Activated CD4-positive, alpha-beta T cell treated with anti-CD3 and anti-CD28 coated beads for 36 hours (primary cell): ENCODE results near the gene CCNY. TPM values are rescaled to one million over a fixed set of nuclear protein-coding genes. Genes with fewer than 3 reads are reported as not detected.

ENCODE experiments used
- ATAC-seq: fragments of 200-7000 bp; cut with Tn5 transposase; one replicate; pipeline ENCODE4 v1.10.0; 2021; ENCODE audit warnings: mild to moderate bottlenecking, moderate library complexity
- CTCF ChIA-PET: fragments of 350-600 bp; sonication (Branson Sonifier 250); formaldehyde crosslinking; loops from one replicate; lab custom pipeline; 2021; ENCODE audit warnings: antibody characterized with exemption; lab: Charles Lee
- POLR2A ChIA-PET: fragments of 350-600 bp; sonication (Branson Sonifier 250); formaldehyde crosslinking; loops from one replicate; lab custom pipeline; 2021; ENCODE audit warnings: antibody characterized with exemption, inconsistent platforms; lab: Charles Lee
- DNase-seq: peaks from one replicate; pipeline ENCODE4 v3.0.0-alpha.2; 2020
- H3K27ac Mint-ChIP-seq: one replicate; pipeline ENCODE4 v1.8.0; 2021; ENCODE audit warnings: mixed read lengths
- H3K27me3 Mint-ChIP-seq: one replicate; pipeline ENCODE4 v1.8.0; 2021; ENCODE audit warnings: mixed read lengths
- H3K36me3 Mint-ChIP-seq: one replicate; pipeline ENCODE4 v1.8.0; 2021; ENCODE audit warnings: low read depth, mixed read lengths
- H3K4me1 Mint-ChIP-seq: one replicate; pipeline ENCODE4 v1.8.0; 2021; ENCODE audit warnings: mixed read lengths
- H3K4me3 Mint-ChIP-seq: one replicate; pipeline ENCODE4 v1.8.0; 2021; ENCODE audit warnings: mild to moderate bottlenecking, moderate library complexity, mixed read lengths
- H3K9me3 Mint-ChIP-seq: one replicate; pipeline ENCODE4 v1.8.0; 2021; ENCODE audit warnings: low read depth, mixed read lengths
- intact Hi-C, 2 experiments: fragments of 100-400 bp; cut with DNase I in 1 of 2; cut with micrococcal nuclease in 1 of 2; formaldehyde crosslinking; loops; one replicate each; pipeline versions ENCODE4 v1.14.2 to v1.15.1; 2022 to 2024; cut with DNase I, micrococcal nuclease
- total RNA-seq, 2 experiments: library from RNA; stranded (reverse); gene quantifications; one replicate each; pipeline ENCODE4 v1.2.3, GENCODE V29; 2021

The CCNY gene
- total RNA-seq, 2 experiments from 2014 or later = 49.4 to 54.0 TPM

DNA sequence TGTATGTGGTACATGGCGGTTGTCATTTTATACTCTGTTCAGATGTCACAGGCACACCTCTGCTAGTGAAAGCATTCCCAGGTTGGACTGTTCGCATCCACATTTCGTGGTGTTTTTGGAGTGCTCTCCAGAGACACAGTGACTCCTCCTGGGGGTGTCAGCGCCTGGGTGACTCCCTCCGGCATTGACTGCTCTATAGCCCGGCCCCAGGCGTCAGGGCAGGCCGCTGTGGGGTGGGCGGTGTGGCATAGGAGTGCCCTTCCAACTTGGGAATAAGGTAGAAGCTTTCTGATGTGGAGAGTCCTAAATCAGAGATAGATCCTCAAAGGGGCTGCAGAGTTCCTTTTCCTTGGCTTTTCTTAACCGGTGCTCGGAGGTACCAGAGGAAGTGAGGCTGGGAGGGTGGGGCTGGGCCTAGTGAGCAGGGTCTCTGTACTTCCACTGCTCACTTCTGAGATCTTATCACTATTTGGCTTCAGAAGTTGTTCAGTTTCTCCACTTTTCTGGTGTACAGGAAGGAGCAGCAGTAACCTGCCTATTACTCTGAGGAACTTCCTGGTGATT is 32.3 kb downstream of the CCNY start:
- no peak overlapping the region for H3K27ac Mint-ChIP-seq
- intact Hi-C loops = no loop called here
- ATAC-seq = no peak

DNA sequence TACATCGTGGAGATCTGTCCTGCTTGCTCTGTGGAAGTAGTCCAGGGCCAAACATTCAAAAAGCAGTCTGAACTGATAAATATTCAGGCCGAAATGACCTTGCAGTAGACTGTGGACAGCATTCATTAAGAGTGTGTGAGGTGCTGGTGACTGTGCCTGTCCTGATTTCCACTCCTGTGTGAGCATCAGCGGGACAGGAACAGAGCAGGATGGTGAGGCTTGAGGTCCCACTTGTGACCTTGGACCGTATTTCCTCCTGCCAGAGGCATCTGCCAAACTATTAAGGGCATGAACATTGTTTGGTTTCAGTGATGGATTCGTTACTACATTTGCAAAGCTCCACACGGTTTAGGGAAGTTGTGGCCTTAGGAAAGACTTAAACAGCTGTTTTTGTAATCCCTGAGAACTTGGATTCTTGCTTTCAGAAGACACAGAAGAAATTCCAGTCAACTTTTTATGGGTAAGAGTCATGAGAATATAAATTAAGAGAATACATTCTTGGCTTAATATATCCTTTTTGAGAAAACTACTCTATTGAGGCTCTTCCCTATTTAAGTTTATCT is 32.8 kb downstream of the CCNY start:
- Mint-ChIP-seq H3K4me3 (no peak overlapping the region), H3K36me3 (no peaks in the 10 kb centered on the region), H3K27me3 (no peaks in the 10 kb centered on the region), H3K27ac (peak overlapping the region; percentile 63), H3K4me1 (peaks cover 61% of the 10 kb centered on the region), H3K9me3 (no peaks in the 10 kb centered on the region)
- intact Hi-C loops = no loop called here
- DNase-seq = no peak
- POLR2A ChIA-PET = no interaction called here
- CTCF ChIA-PET = interaction anchor here (0.6 kb wide), 1 partner anchor 246 kb away, joined by 5 read pairs; no protein-coding TSS in a partner anchor
- no peak for ATAC-seq

More for the DNA sequence above, 32.3 kb downstream of the CCNY start:
- ChIA-PET POLR2A (no interaction called here), CTCF (no interaction called here)
- H3K27me3 Mint-ChIP-seq = no peaks in the 10 kb centered on the region
- H3K4me3 Mint-ChIP-seq = no peak overlapping the region
- H3K36me3 Mint-ChIP-seq = no peaks in the 10 kb centered on the region
- H3K9me3 Mint-ChIP-seq = no peaks in the 10 kb centered on the region
- no peak for DNase-seq
- H3K4me1 Mint-ChIP-seq = peaks cover 63% of the 10 kb centered on the region

DNA sequence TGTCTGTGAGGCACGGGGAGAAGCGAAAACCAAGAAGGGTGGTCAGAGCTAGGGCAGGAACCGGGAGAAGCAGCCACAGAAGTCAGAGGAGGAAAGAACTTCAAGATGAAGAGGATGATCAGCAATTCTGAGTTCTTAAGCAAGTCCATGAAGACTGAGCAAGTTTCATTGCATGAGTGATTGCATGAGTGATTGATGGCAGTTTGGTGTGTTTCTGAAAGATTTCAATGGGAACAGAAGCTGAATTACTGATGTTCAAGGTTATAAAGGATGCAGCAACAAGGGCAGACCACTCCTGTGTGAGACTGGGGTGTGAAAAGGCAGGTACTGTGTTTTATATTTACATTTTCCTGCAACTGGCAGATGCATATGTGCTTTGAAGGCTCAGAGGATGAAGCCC is 35.4 kb downstream of the CCNY start:
- Mint-ChIP-seq H3K4me1 (peaks cover 73% of the 10 kb centered on the region), H3K36me3 (peaks cover 2% of the 10 kb centered on the region), H3K9me3 (no peaks in the 10 kb centered on the region), H3K4me3 (no peak overlapping the region), H3K27me3 (no peaks in the 10 kb centered on the region), H3K27ac (no peak overlapping the region)
- no peak for DNase-seq
- intact Hi-C loops = no loop called here
- ATAC-seq = no peak
- ChIA-PET CTCF (no interaction called here), POLR2A (no interaction called here)

DNA sequence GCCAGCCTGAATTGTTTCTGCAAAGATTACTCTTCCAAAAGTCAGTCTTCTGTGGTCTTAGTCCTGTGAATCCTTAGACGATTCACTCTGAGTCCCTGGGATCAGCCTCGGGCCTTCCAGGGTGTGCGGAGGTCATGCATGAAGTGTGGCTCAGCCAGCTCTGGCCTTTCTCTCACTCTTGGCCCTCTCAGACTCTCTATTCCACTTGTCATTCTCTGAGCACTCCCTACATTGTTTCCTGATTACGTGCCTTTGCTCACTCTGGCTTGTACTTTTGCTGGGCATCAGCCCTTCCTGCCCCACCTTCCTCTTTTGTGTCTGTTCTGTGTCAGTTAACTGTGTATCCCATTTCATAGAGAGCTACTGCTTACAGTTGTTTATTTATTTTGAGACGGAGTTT is 36.0 kb downstream of the CCNY start:
- no peaks in the 10 kb centered on the region for H3K9me3 Mint-ChIP-seq
- no peak overlapping the region for H3K27ac Mint-ChIP-seq
- no peak for ATAC-seq
- POLR2A ChIA-PET = no interaction called here
- peaks cover 2% of the 10 kb centered on the region for H3K36me3 Mint-ChIP-seq
- CTCF ChIA-PET = no interaction called here
- H3K4me3 Mint-ChIP-seq = no peak overlapping the region
- no peaks in the 10 kb centered on the region for H3K27me3 Mint-ChIP-seq
- no peak for DNase-seq
- intact Hi-C loops = no loop called here
- peaks cover 78% of the 10 kb centered on the region for H3K4me1 Mint-ChIP-seq

DNA sequence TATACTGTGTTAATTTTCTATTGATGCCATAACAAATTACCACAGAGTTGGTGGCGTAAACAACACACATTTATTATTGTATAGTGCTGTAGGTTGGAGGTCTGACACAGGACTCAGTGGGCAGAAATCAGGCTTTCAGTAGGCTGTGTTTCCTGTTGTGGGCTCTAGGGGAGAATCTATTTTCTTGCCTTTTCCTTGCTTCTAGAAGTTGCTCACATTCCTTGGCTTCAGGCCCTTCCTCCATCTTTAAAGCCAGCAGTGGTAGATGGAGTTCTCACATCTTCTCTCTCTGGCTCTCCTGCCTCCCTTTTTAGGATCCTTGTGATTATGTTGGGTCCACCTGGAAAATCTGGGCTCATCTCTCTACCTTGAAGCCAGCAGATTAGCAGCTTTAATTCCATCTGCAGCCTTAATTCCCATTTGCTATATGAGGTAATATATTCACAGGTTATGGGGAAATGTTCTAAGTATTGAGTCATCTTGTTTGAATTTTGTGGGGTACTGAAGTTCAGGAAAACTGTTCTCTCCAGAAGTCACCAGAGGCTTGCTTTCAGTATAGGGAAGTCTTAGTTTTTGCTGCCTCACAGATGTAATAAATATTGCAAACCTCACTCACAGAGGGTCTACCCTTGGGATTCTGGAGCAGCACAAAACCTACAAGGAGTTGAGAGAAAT is 38.9 kb downstream of the CCNY start:
- DNase-seq (no peak), ATAC-seq (no peak)
- H3K36me3 Mint-ChIP-seq = peaks cover 2% of the 10 kb centered on the region
- no peaks in the 10 kb centered on the region for H3K27me3 Mint-ChIP-seq
- intact Hi-C loops = loop anchor here in 1 of 2 experiments (5.0 kb wide), 1 partner anchor 37 kb away; no protein-coding TSS in a partner anchor
- CTCF ChIA-PET = interaction anchor here (1.4 to 1.6 kb wide), 2 partner anchors 10 to 51 kb away, joined by 3 to 4 read pairs; no protein-coding TSS in a partner anchor
- peaks cover 80% of the 10 kb centered on the region for H3K4me1 Mint-ChIP-seq
- no peak overlapping the region for H3K27ac Mint-ChIP-seq
- no peak overlapping the region for H3K4me3 Mint-ChIP-seq
- no peaks in the 10 kb centered on the region for H3K9me3 Mint-ChIP-seq
- POLR2A ChIA-PET = interaction anchor here (0.5 to 0.6 kb wide), 2 partner anchors 289 to 357 kb away, joined by 4 to 9 read pairs; no protein-coding TSS in a partner anchor

DNA sequence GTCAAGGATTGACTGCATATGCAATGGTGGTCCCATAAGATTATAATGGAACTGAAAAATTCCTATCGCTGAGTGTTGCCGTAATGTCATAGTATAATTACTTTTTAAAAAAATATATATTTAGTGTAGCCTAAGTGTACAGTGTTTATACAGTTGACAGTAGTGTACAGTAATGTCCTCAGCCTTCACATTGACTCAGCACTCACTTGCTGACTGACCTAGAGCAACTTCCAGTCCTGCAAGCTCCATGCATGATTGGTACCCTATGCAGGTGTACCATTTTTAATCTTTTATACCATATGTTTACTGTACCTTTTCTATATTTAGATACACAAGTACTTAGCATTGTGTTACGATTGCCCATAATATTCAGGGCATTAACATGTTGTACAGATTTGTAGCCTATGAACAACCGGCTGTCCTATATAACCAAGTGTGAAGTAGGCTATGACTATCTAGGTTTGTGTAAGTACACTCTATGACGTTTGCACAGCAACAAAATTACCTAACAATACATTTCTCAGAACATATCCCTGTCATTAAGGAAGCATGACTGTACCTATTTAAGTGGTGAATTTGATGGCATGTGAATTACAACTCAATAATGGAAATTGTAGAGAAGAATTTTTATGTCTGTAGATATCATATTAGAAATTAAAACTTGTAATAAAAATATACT is 40.9 kb downstream of the CCNY start:
- no peaks in the 10 kb centered on the region for H3K27me3 Mint-ChIP-seq
- ChIA-PET POLR2A (no interaction called here), CTCF (no interaction called here)
- intact Hi-C loops = loop anchor here (2.0 to 5.0 kb wide), 2 partner anchors 20 to 35 kb away; no protein-coding TSS in a partner anchor
- H3K4me1 Mint-ChIP-seq = peaks cover 75% of the 10 kb centered on the region
- H3K27ac Mint-ChIP-seq = no peak overlapping the region
- H3K36me3 Mint-ChIP-seq = peaks cover 2% of the 10 kb centered on the region
- H3K9me3 Mint-ChIP-seq = no peaks in the 10 kb centered on the region
- no peak overlapping the region for H3K4me3 Mint-ChIP-seq
- DNase-seq = no peak
- ATAC-seq = peak; percentile 66

DNA sequence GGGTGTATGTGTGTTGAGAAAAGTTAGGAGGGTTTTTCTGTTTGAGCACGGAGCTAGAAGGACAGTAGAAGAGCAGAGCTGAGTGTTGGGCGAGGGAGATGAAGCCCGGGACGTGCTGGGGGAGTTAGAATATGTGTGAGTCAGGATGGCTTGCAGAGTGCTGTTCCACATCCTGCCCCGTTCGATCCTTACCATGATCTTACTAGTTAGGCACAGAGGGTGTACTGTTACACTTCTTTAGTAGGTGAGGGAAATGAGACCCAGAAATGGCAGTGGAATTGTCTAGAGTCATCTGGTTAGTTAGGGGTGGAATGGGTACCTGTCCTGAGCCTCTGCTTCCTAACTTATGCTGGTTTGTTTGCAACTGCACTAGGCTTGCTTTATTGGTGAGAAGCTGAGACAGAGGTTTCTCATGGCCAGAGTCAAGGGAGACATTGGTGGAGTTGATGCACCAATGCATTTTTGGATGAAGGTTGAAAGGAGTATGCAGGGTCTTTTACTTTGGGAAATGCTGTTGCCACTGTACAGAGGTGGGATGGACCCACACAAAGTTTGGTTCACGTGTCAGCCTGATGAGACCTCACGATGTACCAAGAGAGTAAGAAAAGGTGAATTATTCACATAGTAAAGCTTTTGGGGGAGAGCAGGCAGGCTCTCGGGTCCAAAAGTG is 42.4 kb downstream of the CCNY start:
- POLR2A ChIA-PET = no interaction called here

DNA sequence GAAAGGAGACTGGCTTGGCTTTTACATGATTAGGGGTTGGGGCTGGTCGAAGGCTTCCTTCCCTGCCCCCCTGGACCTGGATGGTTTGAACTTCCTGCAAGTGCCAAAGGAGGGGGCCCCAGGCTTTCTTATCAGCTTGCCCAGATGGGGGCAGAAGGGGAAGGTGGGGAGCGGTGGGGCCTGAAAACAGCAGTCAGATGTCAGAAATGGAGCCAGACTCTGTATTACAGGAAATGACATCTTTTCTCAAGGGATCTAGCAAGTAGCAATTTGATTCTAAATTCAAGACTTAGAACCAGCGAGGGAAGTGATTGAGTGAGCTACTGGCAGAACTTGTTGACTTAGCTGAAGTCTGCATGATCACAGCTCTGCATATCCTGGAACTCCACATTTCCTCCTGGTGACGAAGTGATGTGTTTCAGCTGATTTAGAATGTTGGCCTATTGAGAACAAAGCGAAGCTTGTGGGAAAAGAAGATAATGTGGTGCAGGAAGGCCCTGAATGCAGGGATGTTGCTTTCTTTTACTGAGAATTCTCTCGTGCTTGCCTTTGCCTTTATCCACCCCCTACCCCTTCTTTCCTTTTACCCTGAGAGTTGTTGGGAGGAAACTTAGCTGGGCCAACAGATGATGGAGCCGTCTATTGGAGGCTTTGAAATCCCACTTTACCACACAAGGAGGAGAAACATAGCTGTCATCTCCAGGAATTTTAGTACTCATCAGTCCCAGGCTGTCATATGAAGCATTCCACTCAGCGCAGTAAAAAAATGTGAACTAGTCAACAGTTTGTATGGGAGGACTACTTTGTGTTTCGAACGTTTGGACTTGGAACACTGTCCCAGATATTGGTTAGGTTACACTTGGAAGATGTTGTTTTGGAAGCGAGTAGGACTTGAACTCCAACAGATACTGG is 43.2 kb downstream of the CCNY start:
- H3K27ac Mint-ChIP-seq = peak overlapping the region; percentile 88
- H3K4me1 Mint-ChIP-seq = peaks cover 66% of the 10 kb centered on the region
- ChIA-PET POLR2A (interaction anchor here (0.7 kb wide), 1 partner anchor 30 kb away, joined by 5 read pairs; no protein-coding TSS in a partner anchor), CTCF (interaction anchor here (0.5 to 0.9 kb wide), 4 partner anchors 19 to 260 kb away, joined by 3 read pairs; no protein-coding TSS in a partner anchor)
- no peaks in the 10 kb centered on the region for H3K27me3 Mint-ChIP-seq
- intact Hi-C loops = loop anchor here (1.0 to 5.0 kb wide), 3 partner anchors 33 to 39 kb away; no protein-coding TSS in a partner anchor
- H3K4me3 Mint-ChIP-seq = peak overlapping the region; percentile 28
- no peaks in the 10 kb centered on the region for H3K9me3 Mint-ChIP-seq
- H3K36me3 Mint-ChIP-seq = peaks cover 2% of the 10 kb centered on the region
- ATAC-seq = peak; percentile 45
- DNase-seq = peak; percentile 34

More for the DNA sequence above, 42.4 kb downstream of the CCNY start:
- Mint-ChIP-seq H3K9me3 (no peaks in the 10 kb centered on the region), H3K4me3 (peak overlapping the region; percentile 28), H3K36me3 (peaks cover 2% of the 10 kb centered on the region), H3K27me3 (no peaks in the 10 kb centered on the region), H3K4me1 (peaks cover 65% of the 10 kb centered on the region), H3K27ac (peak overlapping the region; percentile 88)
- CTCF ChIA-PET = interaction anchor here (0.5 to 0.9 kb wide), 3 partner anchors 19 to 260 kb away, joined by 3 read pairs; no protein-coding TSS in a partner anchor
- peak; percentile 61 for DNase-seq
- ATAC-seq = peak; percentile 89
- intact Hi-C loops = loop anchor here (1.0 to 5.0 kb wide), 3 partner anchors 34 to 38 kb away; no protein-coding TSS in a partner anchor

DNA sequence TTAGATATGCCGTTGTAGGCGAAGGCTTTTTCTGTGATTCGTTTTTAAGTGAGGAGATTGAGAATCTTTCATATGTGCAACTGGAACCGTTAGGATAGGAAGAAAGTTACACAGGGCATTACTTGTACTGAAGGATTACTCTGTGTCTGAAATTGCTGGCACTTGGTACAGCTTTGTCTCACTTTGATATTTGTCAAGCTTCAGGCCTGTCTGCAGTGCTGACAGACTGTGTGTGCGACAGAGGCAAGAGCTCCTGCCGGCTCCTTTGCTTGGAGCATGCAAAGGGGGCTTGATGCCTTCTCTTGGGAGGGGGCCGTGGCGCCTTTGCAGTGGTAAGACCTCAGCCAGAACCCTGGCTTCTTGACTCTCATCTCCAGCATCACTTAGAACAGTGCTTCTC is 45.8 kb downstream of the CCNY start:
- intact Hi-C loops = no loop called here
- DNase-seq = no peak
- Mint-ChIP-seq H3K27ac (no peak overlapping the region), H3K36me3 (peaks cover 1% of the 10 kb centered on the region), H3K9me3 (peaks cover under 1% of the 10 kb centered on the region), H3K4me1 (peaks cover 60% of the 10 kb centered on the region), H3K27me3 (no peaks in the 10 kb centered on the region), H3K4me3 (no peak overlapping the region)
- POLR2A ChIA-PET = no interaction called here
- CTCF ChIA-PET = interaction anchor here (1.3 kb wide), 1 partner anchor 181 kb away, joined by 3 read pairs; no protein-coding TSS in a partner anchor
- no peak for ATAC-seq

DNA sequence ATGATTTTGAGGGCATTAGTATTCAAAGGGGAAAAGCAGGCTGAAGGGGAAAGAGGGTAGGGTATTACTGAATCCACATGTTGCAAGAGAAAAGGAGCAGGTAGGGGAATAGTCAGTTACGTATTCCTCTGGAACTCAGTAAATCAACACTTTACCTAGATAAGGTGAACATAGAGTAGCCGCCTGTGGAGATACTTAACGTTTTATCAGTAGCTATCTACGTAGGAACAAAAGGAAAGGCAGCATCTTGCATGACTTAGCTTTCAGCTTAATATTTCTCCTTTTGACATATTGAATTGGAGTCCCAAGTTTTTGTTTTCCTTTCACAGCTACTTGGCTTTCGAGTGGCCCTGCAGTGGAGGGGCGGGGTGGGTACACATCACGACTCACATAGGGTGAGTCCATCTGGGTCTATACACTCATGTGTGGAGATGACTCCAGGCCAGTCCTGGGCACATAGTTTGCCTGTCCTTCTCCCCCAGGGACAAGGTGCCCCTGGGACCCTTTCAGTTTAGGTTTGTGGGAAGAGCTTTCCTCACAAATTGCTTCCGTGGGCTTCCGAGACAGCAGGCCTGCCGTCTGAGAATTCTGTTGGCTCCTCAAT is 48.1 kb downstream of the CCNY start:
- no peak for DNase-seq
- POLR2A ChIA-PET = interaction anchor here (0.8 kb wide), 1 partner anchor 24 kb away, joined by 4 read pairs; no protein-coding TSS in a partner anchor
- peaks cover 4% of the 10 kb centered on the region for H3K36me3 Mint-ChIP-seq
- CTCF ChIA-PET = no interaction called here
- peaks cover 53% of the 10 kb centered on the region for H3K4me1 Mint-ChIP-seq
- intact Hi-C loops = no loop called here
- no peak for ATAC-seq
- peaks cover 8% of the 10 kb centered on the region for H3K9me3 Mint-ChIP-seq
- H3K27me3 Mint-ChIP-seq = no peaks in the 10 kb centered on the region
- no peak overlapping the region for H3K27ac Mint-ChIP-seq
- H3K4me3 Mint-ChIP-seq = no peak overlapping the region
